ENCODE results near the gene WNT9A.

WNT9A gene

GRCh38 chr1:227925582-227926198, 22.0 kb downstream of the WNT9A start:
- Histone ChIP-seq H3K4me2 (ENCODE audit: low read length) (no peak overlapping the region), H3K27ac (ENCODE audit: low read depth, low read length) (no peak overlapping the region), H3K4me3 (ENCODE audit: low read length) (no peak overlapping the region), H3K9me3 (ENCODE audit: control insufficient read depth, insufficient read depth, low read length) (no peaks in the 10 kb centered on the region), H3F3A (ENCODE audit: control insufficient read depth, insufficient read depth) (no peaks in the 10 kb centered on the region), H3K9me2 (replicated peaks; ENCODE audit: control insufficient read depth, low read length) (no peaks in the 10 kb centered on the region), H3K79me2 (ENCODE audit: control insufficient read depth, low read length) (no peaks in the 10 kb centered on the region), H3K4me1 (ENCODE audit: control insufficient read depth, low read length) (no peaks in the 10 kb centered on the region), H3K27me3 (ENCODE audit: control insufficient read depth, low read length) (no peaks in the 10 kb centered on the region), H4K20me1 (ENCODE audit: control insufficient read depth, insufficient read depth, low read depth, low read length) (no peaks in the 10 kb centered on the region), H3K36me3 (ENCODE audit: control insufficient read depth, low read length) (no peaks in the 10 kb centered on the region)
- TF ChIP-seq, protein P1, sequence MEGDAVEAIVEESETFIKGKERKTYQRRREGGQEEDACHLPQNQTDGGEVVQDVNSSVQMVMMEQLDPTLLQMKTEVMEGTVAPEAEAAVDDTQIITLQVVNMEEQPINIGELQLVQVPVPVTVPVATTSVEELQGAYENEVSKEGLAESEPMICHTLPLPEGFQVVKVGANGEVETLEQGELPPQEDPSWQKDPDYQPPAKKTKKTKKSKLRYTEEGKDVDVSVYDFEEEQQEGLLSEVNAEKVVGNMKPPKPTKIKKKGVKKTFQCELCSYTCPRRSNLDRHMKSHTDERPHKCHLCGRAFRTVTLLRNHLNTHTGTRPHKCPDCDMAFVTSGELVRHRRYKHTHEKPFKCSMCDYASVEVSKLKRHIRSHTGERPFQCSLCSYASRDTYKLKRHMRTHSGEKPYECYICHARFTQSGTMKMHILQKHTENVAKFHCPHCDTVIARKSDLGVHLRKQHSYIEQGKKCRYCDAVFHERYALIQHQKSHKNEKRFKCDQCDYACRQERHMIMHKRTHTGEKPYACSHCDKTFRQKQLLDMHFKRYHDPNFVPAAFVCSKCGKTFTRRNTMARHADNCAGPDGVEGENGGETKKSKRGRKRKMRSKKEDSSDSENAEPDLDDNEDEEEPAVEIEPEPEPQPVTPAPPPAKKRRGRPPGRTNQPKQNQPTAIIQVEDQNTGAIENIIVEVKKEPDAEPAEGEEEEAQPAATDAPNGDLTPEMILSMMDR (IDR thresholded peaks at IDR 0.05; ENCODE audit: low read depth, low read length, poor library complexity, severe bottlenecking), result no peak
- TF ChIP-seq EZH2phosphoT487 (IDR thresholded peaks at IDR 0.05; ENCODE audit: borderline replicate concordance, low read length), result no peak

GRCh38 chr1:227924833-227925574, 22.7 kb downstream of the WNT9A start:
- H3K27me3 ChIP-seq (ENCODE audit: control insufficient read depth, low read length), result no peaks in the 10 kb centered on the region
- H3K9me3 ChIP-seq (ENCODE audit: control insufficient read depth, insufficient read depth, low read length), result no peaks in the 10 kb centered on the region

DNA sequence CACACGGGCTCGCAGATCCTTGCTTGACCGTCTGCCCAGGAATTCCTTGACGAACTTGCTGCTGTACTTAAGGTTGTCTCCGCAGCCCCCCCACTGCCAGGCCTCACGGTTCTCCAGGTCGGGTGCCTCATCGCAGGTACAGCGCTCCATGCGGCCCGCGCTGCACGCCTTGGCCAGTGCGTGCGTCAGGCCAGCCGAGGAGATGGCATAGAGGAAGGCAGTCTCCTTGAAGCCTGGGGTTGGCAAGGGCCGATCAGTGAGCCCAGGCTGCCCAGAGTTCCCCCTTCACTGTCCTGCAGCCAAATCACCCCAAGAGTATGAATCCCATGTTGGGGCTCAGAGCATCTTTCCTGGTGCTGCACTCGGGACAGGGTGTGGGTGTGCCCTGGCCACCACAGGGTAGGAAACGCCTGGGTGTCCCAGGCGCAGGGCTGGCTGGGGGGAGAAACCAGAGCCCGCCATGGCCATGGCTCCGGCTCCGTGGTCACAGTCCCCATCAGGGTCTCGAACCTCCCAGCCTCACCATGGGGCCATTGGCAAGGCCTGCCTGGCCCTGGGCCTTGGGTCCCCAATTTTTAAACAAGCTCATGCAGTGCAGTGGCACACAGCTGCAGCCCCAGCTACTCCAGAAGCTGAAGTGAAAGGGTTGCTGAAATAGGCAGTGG, 23.4 kb downstream of the WNT9A start:
- Histone ChIP-seq H3K4me3 (ENCODE audit: low read length) (no peak overlapping the region), H3F3A (ENCODE audit: control insufficient read depth, insufficient read depth) (no peaks in the 10 kb centered on the region), H3K27ac (ENCODE audit: low read depth, low read length) (no peak overlapping the region), H3K9me2 (replicated peaks; ENCODE audit: control insufficient read depth, low read length) (no peaks in the 10 kb centered on the region), H4K20me1 (ENCODE audit: control insufficient read depth, insufficient read depth, low read depth, low read length) (no peaks in the 10 kb centered on the region), H3K79me2 (ENCODE audit: control insufficient read depth, low read length) (no peaks in the 10 kb centered on the region), H3K36me3 (ENCODE audit: control insufficient read depth, low read length) (no peaks in the 10 kb centered on the region), H3K4me1 (ENCODE audit: control insufficient read depth, low read length) (no peaks in the 10 kb centered on the region), H3K9me3 (ENCODE audit: control insufficient read depth, insufficient read depth, low read length) (no peaks in the 10 kb centered on the region), H3K27me3 (ENCODE audit: control insufficient read depth, low read length) (no peaks in the 10 kb centered on the region), H3K4me2 (ENCODE audit: low read length) (no peak overlapping the region)
- no peak for TF ChIP-seq EZH2phosphoT487 (IDR thresholded peaks at IDR 0.05; ENCODE audit: borderline replicate concordance, low read length)
- TF ChIP-seq, protein P1 (IDR thresholded peaks at IDR 0.05; ENCODE audit: low read depth, low read length, poor library complexity, severe bottlenecking), result no peak

More at GRCh38 chr1:227924833-227925574, 22.7 kb downstream of the WNT9A start:
- TF ChIP-seq, protein P1 (IDR thresholded peaks at IDR 0.05; ENCODE audit: low read depth, low read length, poor library complexity, severe bottlenecking), result no peak
- no peak for TF ChIP-seq EZH2phosphoT487 (IDR thresholded peaks at IDR 0.05; ENCODE audit: borderline replicate concordance, low read length)
- H3K4me3 ChIP-seq (ENCODE audit: low read length), result no peak overlapping the region
- no peak overlapping the region for H3K4me2 ChIP-seq (ENCODE audit: low read length)
- no peaks in the 10 kb centered on the region for H3K36me3 ChIP-seq (ENCODE audit: control insufficient read depth, low read length)
- no peaks in the 10 kb centered on the region for H3K79me2 ChIP-seq (ENCODE audit: control insufficient read depth, low read length)
- no peak overlapping the region for H3K27ac ChIP-seq (ENCODE audit: low read depth, low read length)
- H3K9me2 ChIP-seq (replicated peaks; ENCODE audit: control insufficient read depth, low read length), result no peaks in the 10 kb centered on the region
- no peaks in the 10 kb centered on the region for H4K20me1 ChIP-seq (ENCODE audit: control insufficient read depth, insufficient read depth, low read depth, low read length)
- no peaks in the 10 kb centered on the region for H3F3A ChIP-seq (ENCODE audit: control insufficient read depth, insufficient read depth)
- H3K4me1 ChIP-seq (ENCODE audit: control insufficient read depth, low read length), result no peaks in the 10 kb centered on the region
